ENCODE data around the gene CHCHD5.

- TF ChIP-seq POLR2AphosphoS5 (IDR thresholded peaks at IDR 0.05; ENCODE audit: low read depth, low read length) (no peak), TAF1 (IDR thresholded peaks at IDR 0.05; ENCODE audit: borderline replicate concordance, low read depth, low read length) (no peak), POLR2A (IDR thresholded peaks at IDR 0.05; ENCODE audit: low read depth, low read length) (no peak)
These were observed 20.5 kb downstream of the CHCHD5 start for GRCh38 chr2:112604952-112605351.

Data from GM12892 (cell line).